ENCODE data around the gene TLCD3B. TPM values are rescaled to one million over a fixed set of nuclear protein-coding genes. Genes with fewer than 3 reads are reported as not detected.
A peak's percentile ranks its signal among the peaks of the same experiment; 100 is the strongest.

TLCD3B gene
- polyA plus RNA-seq, 2 donors: 0.04 to 0.16 TPM

DNA sequence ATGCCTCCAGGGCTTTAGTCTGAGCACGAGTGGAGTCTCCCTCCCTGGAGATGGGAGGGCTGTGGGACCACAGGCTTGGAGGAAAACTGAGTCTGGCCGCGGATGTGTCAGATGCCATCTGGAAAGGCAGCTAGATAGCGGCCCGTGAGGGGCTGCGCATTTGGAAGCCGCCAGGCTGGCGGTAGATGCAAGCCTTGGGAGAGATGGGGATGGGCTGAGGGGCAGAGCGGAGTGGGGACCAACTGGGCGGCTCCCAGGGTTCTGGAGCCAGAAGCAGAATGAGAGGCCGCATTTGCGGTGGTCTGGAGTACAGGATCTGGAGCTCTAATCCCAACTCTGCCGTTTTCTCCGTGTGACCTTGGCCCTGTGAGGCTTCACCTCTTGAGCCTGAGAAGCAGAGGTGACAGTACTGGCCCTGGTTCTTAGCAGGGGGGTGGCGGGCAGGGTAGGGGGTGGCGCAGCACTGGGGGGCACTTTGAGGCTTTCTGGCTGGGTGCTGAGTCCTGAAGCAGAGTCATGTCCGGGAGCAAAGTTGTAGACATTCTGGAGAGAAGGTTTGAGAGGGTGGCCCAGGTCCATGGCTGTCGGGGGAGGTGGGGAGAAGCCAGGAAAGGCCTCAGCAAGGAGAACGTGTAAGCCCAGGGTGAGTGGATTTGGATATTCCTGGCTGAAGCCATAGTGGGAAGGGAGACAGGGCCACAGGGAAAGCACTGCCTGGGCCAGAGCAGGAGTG lies 28.3 kb downstream of the TLCD3B start:
- no peaks in the 10 kb centered on the region for H3K4me1 ChIP-seq (ENCODE audit: control insufficient read depth in 2 of 2, insufficient read depth in 2 of 2, low read length in 1 of 2)
- H3K36me3 ChIP-seq (ENCODE audit: control insufficient read depth in 2 of 2, insufficient read depth in 2 of 2, low read length in 1 of 2): peaks cover 0 to 20% of the 10 kb centered on the region in 2 donors
- no peaks in the 10 kb centered on the region for H3K27me3 ChIP-seq (ENCODE audit: control insufficient read depth in 1 of 2, insufficient read depth in 2 of 2, low read length in 2 of 2)
- H3K27ac ChIP-seq (ENCODE audit: low read depth in 2 of 2, low read length in 1 of 2): no peak overlapping the region
- H3K9me3 ChIP-seq (ENCODE audit: control insufficient read depth in 2 of 2, insufficient read depth in 1 of 2, low read depth in 1 of 2, low read length in 1 of 2): no peaks in the 10 kb centered on the region
- 81 to 83% methylated on average over 19 of the region's 19 CpGs for WGBS, 2 donors
- H3K4me3 ChIP-seq (ENCODE audit: low read depth in 1 of 2, low read length in 2 of 2): no peak overlapping the region

DNA sequence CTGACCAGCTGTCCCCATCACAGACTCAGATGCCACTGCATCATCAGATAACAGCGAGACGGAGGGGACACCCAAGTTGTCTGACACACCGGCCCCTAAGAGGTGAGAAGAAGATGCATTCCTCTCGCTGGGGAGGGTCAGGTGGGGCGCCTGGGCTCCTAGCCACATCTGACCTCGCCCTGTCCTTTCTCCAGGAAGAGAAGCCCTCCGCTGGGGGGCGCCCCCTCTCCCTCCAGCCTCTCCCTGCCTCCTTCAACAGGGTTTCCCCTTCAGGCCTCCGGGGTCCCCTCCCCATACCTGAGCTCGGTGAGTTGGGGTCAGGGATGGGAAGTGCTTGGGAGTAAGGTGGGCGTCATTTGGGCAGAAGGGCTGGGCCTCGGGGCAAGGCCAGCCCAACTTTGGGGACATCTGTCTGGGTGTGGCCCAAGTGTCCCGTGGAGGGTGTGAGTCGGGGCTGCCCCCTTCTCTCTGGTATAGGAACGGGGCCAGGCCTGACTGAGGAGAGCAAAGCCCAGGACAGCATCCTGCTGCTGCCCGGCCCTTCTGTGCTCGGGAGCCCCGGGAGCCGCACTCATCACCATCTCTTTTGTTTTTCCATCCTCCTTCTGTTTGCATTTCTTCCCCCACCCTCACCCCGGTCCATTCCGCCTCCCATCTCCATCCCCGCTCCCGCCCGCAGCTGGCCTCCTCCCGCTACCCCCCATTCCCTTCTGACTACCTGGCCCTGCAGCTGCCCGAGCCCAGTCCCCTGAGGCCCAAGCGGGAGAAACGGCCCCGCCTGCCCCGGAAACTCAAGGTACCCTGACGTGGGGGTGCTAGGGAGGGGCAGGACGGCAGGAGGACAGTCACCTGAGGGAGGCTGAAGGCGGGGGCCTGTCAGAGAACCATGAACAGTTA lies 30.1 kb downstream of the TLCD3B start:
- H3K9me3 ChIP-seq (ENCODE audit: control insufficient read depth in 2 of 2, insufficient read depth in 1 of 2, low read depth in 1 of 2, low read length in 1 of 2): no peaks in the 10 kb centered on the region
- peaks cover 0 to 5% of the 10 kb centered on the region in 2 donors for H3K4me1 ChIP-seq (ENCODE audit: control insufficient read depth in 2 of 2, insufficient read depth in 2 of 2, low read length in 1 of 2)
- no peaks in the 10 kb centered on the region for H3K27me3 ChIP-seq (ENCODE audit: control insufficient read depth in 1 of 2, insufficient read depth in 2 of 2, low read length in 2 of 2)
- H3K4me3 ChIP-seq (ENCODE audit: low read depth in 1 of 2, low read length in 2 of 2): no peak overlapping the region
- WGBS, 2 donors: 82 to 84% methylated on average over 33 of the region's 33 CpGs
- H3K36me3 ChIP-seq (ENCODE audit: control insufficient read depth in 2 of 2, insufficient read depth in 2 of 2, low read length in 1 of 2): peaks cover 0 to 18% of the 10 kb centered on the region in 2 donors
- H3K27ac ChIP-seq (ENCODE audit: low read depth in 2 of 2, low read length in 1 of 2): no peak overlapping the region

DNA sequence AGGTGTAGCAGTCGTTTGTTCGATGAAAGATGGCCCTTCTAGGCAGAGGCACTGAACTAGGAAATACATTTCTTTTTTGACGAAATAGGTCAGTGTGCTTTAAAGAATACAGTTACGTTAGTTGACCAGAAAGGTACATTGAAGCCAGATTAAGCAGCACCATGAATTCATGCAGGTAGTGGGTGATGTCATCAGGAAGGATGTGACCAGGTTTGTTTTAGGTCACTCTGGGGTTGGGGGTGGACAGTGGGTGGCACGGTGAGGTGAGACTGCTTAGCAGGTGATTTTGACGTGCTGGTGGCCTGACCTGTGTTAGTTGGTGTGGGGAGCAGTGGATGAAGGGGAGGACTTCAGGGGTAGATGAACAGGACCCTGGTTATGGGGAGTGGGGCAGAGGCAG lies 31.5 kb downstream of the TLCD3B start:
- 89 to 90% methylated on average over 6 of the region's 6 CpGs for WGBS, 2 donors
- Histone ChIP-seq H3K36me3 (ENCODE audit: control insufficient read depth in 2 of 2, insufficient read depth in 2 of 2, low read length in 1 of 2) (peaks cover 0 to 18% of the 10 kb centered on the region in 2 donors), H3K27me3 (ENCODE audit: control insufficient read depth in 1 of 2, insufficient read depth in 2 of 2, low read length in 2 of 2) (no peaks in the 10 kb centered on the region), H3K9me3 (ENCODE audit: control insufficient read depth in 2 of 2, insufficient read depth in 1 of 2, low read depth in 1 of 2, low read length in 1 of 2) (no peaks in the 10 kb centered on the region), H3K27ac (ENCODE audit: low read depth in 2 of 2, low read length in 1 of 2) (no peak overlapping the region), H3K4me1 (ENCODE audit: control insufficient read depth in 2 of 2, insufficient read depth in 2 of 2, low read length in 1 of 2) (peaks cover 2 to 5% of the 10 kb centered on the region in 2 donors), H3K4me3 (ENCODE audit: low read depth in 1 of 2, low read length in 2 of 2) (no peak overlapping the region)

DNA sequence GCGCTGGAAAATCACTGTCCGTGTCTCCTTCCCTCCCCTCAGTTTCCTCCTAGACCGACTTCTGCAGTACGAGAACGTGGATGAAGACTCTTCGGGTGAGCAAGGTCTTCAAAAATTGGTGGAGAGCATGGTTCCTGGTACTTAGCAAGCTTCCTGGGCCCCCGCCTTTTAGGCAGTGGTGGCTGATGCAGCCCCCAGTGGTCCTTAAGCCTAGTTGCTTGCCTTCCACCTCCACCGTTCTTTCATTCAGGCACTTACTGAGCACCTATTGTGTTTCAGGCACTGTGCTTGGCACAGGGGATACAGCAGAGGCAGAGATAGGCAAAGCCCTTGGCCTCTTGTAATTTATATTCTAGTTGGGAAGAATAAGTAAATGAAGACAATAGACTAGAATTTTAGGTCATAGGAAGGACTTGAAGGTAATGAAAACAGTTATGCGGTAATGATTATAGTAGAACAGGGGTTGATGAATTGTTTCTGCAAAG lies 34.3 kb downstream of the TLCD3B start:
- Histone ChIP-seq H3K4me1 (ENCODE audit: control insufficient read depth in 2 of 2, insufficient read depth in 2 of 2, low read length in 1 of 2) (peaks cover 8% of the 10 kb centered on the region in 2 donors), H3K27me3 (ENCODE audit: control insufficient read depth in 1 of 2, insufficient read depth in 2 of 2, low read length in 2 of 2) (no peaks in the 10 kb centered on the region), H3K36me3 (ENCODE audit: control insufficient read depth in 2 of 2, insufficient read depth in 2 of 2, low read length in 1 of 2) (peaks cover 12 to 24% of the 10 kb centered on the region in 2 donors), H3K4me3 (ENCODE audit: low read depth in 1 of 2, low read length in 2 of 2) (peak overlapping the region; percentile 68 to 77), H3K27ac (ENCODE audit: low read depth in 2 of 2, low read length in 1 of 2) (peak overlapping the region in 1 of 2 donors; percentile 78), H3K9me3 (ENCODE audit: control insufficient read depth in 2 of 2, insufficient read depth in 1 of 2, low read depth in 1 of 2, low read length in 1 of 2) (no peaks in the 10 kb centered on the region)
- 16 to 20% methylated on average over 9 of the region's 9 CpGs for WGBS, 2 donors

DNA sequence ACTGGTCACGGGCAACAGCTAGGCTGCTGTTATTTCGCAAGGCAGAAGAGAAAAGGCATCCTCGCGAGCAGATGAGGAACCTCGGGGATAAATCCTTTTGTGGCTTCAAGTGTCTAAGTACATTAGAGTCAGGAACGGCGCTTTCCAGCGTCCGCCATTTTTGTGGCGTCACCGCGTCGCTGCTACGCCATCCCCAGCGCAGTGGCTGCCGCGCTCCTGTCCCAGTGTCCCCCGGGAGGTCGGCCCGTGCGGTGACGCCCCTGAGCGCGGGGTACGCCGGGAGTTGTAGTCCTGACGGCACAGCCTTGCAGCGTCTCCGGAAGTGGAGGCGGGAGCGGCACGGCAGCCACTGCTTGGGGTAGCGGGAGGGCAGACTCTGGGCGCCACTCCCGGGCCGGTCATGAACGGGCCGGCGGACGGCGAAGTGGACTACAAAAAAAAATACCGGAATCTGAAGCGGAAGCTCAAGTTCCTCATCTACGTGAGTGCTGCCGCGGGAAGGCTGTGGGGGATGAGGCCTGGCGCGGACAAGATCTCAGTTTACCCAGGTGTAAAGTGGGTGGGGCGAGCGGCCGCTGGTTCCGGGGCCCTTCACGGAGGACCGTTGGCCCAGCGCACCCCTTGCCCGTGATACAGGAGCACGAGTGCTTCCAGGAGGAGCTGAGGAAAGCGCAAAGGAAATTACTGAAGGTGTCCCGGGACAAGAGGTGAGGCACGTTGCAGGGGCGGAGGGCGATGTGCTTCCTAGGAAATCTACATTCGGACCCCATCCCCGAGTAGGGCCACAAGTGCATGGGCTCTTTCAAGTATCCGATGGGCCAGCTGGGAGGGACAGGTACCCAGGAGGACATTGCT lies 34.9 kb downstream of the TLCD3B start, which contains the start of gene INO80E:
TSS of gene INO80E (plus strand) at position 331 of the 855 bp plus-strand sequence. CDS start at position 401, 70 bp downstream.
- H3K36me3 ChIP-seq (ENCODE audit: control insufficient read depth in 2 of 2, insufficient read depth in 2 of 2, low read length in 1 of 2): peaks cover 12 to 25% of the 10 kb centered on the region in 2 donors
- no peaks in the 10 kb centered on the region for H3K9me3 ChIP-seq (ENCODE audit: control insufficient read depth in 2 of 2, insufficient read depth in 1 of 2, low read depth in 1 of 2, low read length in 1 of 2)
- no peaks in the 10 kb centered on the region for H3K27me3 ChIP-seq (ENCODE audit: control insufficient read depth in 1 of 2, insufficient read depth in 2 of 2, low read length in 2 of 2)
- 0% methylated on average over 65 of the region's 65 CpGs for WGBS, 2 donors
- peaks cover 8% of the 10 kb centered on the region in 2 donors for H3K4me1 ChIP-seq (ENCODE audit: control insufficient read depth in 2 of 2, insufficient read depth in 2 of 2, low read length in 1 of 2)
- H3K4me3 ChIP-seq (ENCODE audit: low read depth in 1 of 2, low read length in 2 of 2): peak within 1 kb of the TSS; percentile 68 to 77
- H3K27ac ChIP-seq (ENCODE audit: low read depth in 2 of 2, low read length in 1 of 2): peak within 1 kb of the TSS; percentile 93 to 98

DNA sequence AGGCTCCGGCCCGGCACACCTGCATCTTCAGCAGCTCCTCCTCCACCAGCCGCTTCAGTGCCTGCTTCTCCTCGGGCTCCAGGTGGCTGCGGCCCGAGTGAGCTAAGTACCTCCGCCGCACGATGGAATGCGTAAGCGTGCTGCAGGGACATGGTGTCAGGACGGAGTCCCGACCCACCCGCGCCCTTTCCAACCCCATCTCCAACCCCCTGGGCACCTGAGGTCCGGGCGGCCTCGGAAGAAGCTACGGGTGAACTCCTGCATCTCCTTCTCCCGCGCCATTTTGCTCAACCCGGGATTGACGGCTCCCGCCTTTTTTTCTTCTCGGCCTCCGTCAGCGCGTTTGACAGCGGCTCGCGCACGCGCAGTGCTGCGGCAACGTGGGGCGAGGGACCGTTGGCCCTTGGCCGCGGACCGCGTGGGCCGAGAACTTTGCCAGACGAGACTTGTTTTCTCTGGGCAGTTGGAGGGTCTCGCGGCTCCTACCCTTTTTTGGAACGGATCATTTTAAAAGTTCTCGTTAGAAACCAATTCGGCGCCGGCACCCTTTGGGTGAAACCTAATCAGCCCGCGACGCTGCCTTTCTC lies 35.7 kb downstream of the TLCD3B start, which contains the start of gene HIRIP3:
TSS of gene HIRIP3 (minus strand) at position 294 of the 587 bp plus-strand sequence. CDS start at position 282, 12 bp downstream.
- no peaks in the 10 kb centered on the region for H3K27me3 ChIP-seq (ENCODE audit: control insufficient read depth in 1 of 2, insufficient read depth in 2 of 2, low read length in 2 of 2)
- H3K4me3 ChIP-seq (ENCODE audit: low read depth in 1 of 2, low read length in 2 of 2): peak within 1 kb of the TSS; percentile 68 to 77
- H3K9me3 ChIP-seq (ENCODE audit: control insufficient read depth in 2 of 2, insufficient read depth in 1 of 2, low read depth in 1 of 2, low read length in 1 of 2): no peaks in the 10 kb centered on the region
- H3K27ac ChIP-seq (ENCODE audit: low read depth in 2 of 2, low read length in 1 of 2): peak within 1 kb of the TSS; percentile 93 to 98
- peaks cover 8% of the 10 kb centered on the region in 2 donors for H3K4me1 ChIP-seq (ENCODE audit: control insufficient read depth in 2 of 2, insufficient read depth in 2 of 2, low read length in 1 of 2)
- 0 to 1% methylated on average over 53 of the region's 53 CpGs for WGBS, 2 donors
- H3K36me3 ChIP-seq (ENCODE audit: control insufficient read depth in 2 of 2, insufficient read depth in 2 of 2, low read length in 1 of 2): peaks cover 12 to 25% of the 10 kb centered on the region in 2 donors

DNA sequence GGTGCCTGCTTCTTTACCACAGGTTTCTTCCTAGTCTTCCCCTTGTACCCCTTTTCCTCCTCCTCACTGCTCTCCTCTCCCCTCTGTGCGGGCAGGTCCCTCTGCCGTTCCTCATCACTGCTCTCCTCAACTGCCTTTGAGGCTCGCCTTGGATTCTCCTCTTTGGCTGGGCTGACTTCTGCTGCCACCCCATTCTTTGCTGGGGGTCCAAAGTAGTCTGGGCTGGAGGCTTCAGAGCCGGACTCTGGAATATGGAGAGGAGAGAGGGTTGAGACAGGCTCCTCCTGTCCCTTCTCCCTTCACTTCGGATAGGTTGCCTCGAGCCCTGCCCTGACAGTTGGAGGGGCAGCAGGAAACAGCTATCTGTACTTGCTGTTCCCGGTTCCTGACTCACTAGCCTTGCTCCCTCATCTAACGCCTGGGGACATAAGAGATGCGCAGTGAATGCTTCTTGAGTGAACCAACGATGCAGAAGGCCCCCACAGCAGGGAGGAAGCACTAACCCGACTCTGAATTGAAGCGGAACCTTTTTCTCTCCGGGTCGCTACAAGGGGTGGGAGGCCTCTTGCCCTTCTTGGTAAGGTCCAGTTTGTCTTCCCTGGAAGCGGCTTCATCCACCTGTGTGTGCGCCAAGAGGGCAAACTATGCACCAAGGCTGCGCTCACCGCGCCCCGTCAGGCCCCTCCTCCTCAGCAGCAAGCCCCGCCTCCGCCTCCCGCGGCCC lies 36.3 kb downstream of the TLCD3B start:
- Histone ChIP-seq H3K27ac (ENCODE audit: low read depth in 2 of 2, low read length in 1 of 2) (peak overlapping the region; percentile 93 to 98), H3K4me3 (ENCODE audit: low read depth in 1 of 2, low read length in 2 of 2) (peak overlapping the region; percentile 68 to 77), H3K27me3 (ENCODE audit: control insufficient read depth in 1 of 2, insufficient read depth in 2 of 2, low read length in 2 of 2) (no peaks in the 10 kb centered on the region), H3K36me3 (ENCODE audit: control insufficient read depth in 2 of 2, insufficient read depth in 2 of 2, low read length in 1 of 2) (peaks cover 12 to 23% of the 10 kb centered on the region in 2 donors), H3K4me1 (ENCODE audit: control insufficient read depth in 2 of 2, insufficient read depth in 2 of 2, low read length in 1 of 2) (peaks cover 8% of the 10 kb centered on the region in 2 donors), H3K9me3 (ENCODE audit: control insufficient read depth in 2 of 2, insufficient read depth in 1 of 2, low read depth in 1 of 2, low read length in 1 of 2) (no peaks in the 10 kb centered on the region)
- 6 to 8% methylated on average over 24 of the region's 24 CpGs for WGBS, 2 donors

DNA sequence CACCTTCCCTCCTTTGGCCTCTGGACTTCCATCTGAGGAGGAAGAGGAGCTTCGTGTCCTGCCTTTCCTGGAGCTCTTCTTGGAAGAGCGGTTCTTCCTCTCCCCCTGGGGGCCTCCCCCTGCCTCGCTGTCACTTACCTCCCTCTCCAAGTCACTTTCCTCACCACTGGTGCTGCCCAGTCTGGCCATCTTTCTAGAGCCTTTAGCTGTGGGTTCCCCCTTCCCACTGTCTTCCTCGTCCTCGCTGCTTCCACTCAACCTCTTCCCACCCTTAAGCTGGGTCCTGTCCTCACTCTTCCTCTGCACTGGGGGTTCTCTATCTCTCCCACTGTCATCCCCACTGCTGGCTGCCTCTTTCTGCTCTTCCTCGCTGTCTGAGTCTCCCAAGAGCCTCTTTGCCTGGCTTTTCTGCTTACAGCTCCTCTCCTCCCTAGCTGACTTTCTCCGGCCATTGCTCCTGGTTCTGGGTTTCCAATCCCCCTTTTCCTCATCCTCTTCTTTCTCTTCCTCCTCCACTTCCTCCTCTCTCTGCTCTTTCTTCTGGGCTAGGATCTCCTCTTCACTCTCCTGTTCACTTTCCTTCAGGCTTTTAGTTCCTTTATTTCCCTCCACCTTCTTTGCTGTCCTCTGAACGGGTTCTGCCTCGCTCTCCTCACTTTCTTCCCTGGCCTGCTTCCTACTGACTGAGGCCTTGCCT lies 37.0 kb downstream of the TLCD3B start:
- H3K27ac ChIP-seq (ENCODE audit: low read depth in 2 of 2, low read length in 1 of 2): peak overlapping the region; percentile 93 to 98
- no peaks in the 10 kb centered on the region for H3K27me3 ChIP-seq (ENCODE audit: control insufficient read depth in 1 of 2, insufficient read depth in 2 of 2, low read length in 2 of 2)
- no peak overlapping the region for H3K4me3 ChIP-seq (ENCODE audit: low read depth in 1 of 2, low read length in 2 of 2)
- H3K4me1 ChIP-seq (ENCODE audit: control insufficient read depth in 2 of 2, insufficient read depth in 2 of 2, low read length in 1 of 2): peaks cover 8% of the 10 kb centered on the region in 2 donors
- no peaks in the 10 kb centered on the region for H3K9me3 ChIP-seq (ENCODE audit: control insufficient read depth in 2 of 2, insufficient read depth in 1 of 2, low read depth in 1 of 2, low read length in 1 of 2)
- 82 to 92% methylated on average over 9 of the region's 9 CpGs for WGBS, 2 donors
- H3K36me3 ChIP-seq (ENCODE audit: control insufficient read depth in 2 of 2, insufficient read depth in 2 of 2, low read length in 1 of 2): peaks cover 12 to 27% of the 10 kb centered on the region in 2 donors

Measured in esophagus (tissue), 2 donors.